ENCODE results near the gene HECTD4. TPM values are rescaled to one million over a fixed set of nuclear protein-coding genes. Genes with fewer than 3 reads are reported as not detected.

The HECTD4 gene
- total RNA-seq, 1 experiment from 2014 or later = 54.5 TPM

- H3K9me3 ChIP-seq = no peaks in the 10 kb centered on the region
- no peak overlapping the region for H3K4me3 ChIP-seq (ENCODE audit: low read depth, low read length)
- no peak for DNase-seq
- H3K9me3 Mint-ChIP-seq (ENCODE audit: unreplicated experiment) = no peaks in the 10 kb centered on the region
- H3K36me3 ChIP-seq (ENCODE audit: control insufficient read depth, insufficient read depth, low read length) = no peaks in the 10 kb centered on the region; the same call in 1 of the 2 replicates
- no peaks in the 10 kb centered on the region for H3K27me3 Mint-ChIP-seq (ENCODE audit: insufficient read depth, unreplicated experiment)
- no peaks in the 10 kb centered on the region for H3K4me1 Mint-ChIP-seq (ENCODE audit: low read depth, unreplicated experiment)
- H3K4me1 ChIP-seq = no peaks in the 10 kb centered on the region
- no TSS peak for BruUV-seq (replicated peaks)
- H3K27me3 ChIP-seq (replicated peaks; ENCODE audit: control insufficient read depth, insufficient read depth, low read length) = no peaks in the 10 kb centered on the region
- intact Hi-C loops (cut with micrococcal nuclease; ENCODE audit: unreplicated experiment) = loop anchor here (10.0 kb wide), 1 partner anchor 85 kb away; the partner anchor contains the start of gene HECTD4
- H3K36me3 Mint-ChIP-seq (ENCODE audit: insufficient read depth, unreplicated experiment) = peaks cover 18% of the 10 kb centered on the region
- no peak overlapping the region for H3K27ac Mint-ChIP-seq (ENCODE audit: unreplicated experiment)
- no peak overlapping the region for H3K4me3 Mint-ChIP-seq (ENCODE audit: unreplicated experiment)
- ChIA-PET CTCF (no interaction called here), POLR2A (no interaction called here)
- no peak for TF ChIP-seq CTCF (IDR thresholded peaks at IDR 0.05; ENCODE audit: insufficient read depth in 1 of 2, low read depth in 1 of 2, low read length in 1 of 2, severe bottlenecking in 1 of 2, unreplicated experiment in 1 of 2)
Observed at GRCh38 chr12:112299704-112300103, 82.5 kb downstream of the HECTD4 start.

- Mint-ChIP-seq H3K4me1 (ENCODE audit: low read depth, unreplicated experiment) (no peaks in the 10 kb centered on the region), H3K36me3 (ENCODE audit: insufficient read depth, unreplicated experiment) (peaks cover 7% of the 10 kb centered on the region), H3K27me3 (ENCODE audit: insufficient read depth, unreplicated experiment) (no peaks in the 10 kb centered on the region), H3K4me3 (ENCODE audit: unreplicated experiment) (no peak overlapping the region), H3K9me3 (ENCODE audit: unreplicated experiment) (no peaks in the 10 kb centered on the region), H3K27ac (ENCODE audit: unreplicated experiment) (no peak overlapping the region)
- Histone ChIP-seq H3K9me3 (no peaks in the 10 kb centered on the region), H3K27me3 (replicated peaks; ENCODE audit: control insufficient read depth, insufficient read depth, low read length) (no peaks in the 10 kb centered on the region), H3K4me3 (ENCODE audit: low read depth, low read length) (no peak overlapping the region), H3K4me1 (no peaks in the 10 kb centered on the region), H3K36me3 (ENCODE audit: control insufficient read depth, insufficient read depth, low read length) (no peaks in the 10 kb centered on the region; the same call in 1 of the 2 replicates)
- DNase-seq = no peak
- intact Hi-C loops (cut with micrococcal nuclease; ENCODE audit: unreplicated experiment) = loop anchor here (10.0 kb wide), 1 partner anchor 88 kb away; the partner anchor contains the start of gene HECTD4
- ChIA-PET CTCF (no interaction called here), POLR2A (no interaction called here)
- BruUV-seq (replicated peaks) = no TSS peak
- TF ChIP-seq CTCF (IDR thresholded peaks at IDR 0.05; ENCODE audit: insufficient read depth in 1 of 2, low read depth in 1 of 2, low read length in 1 of 2, severe bottlenecking in 1 of 2, unreplicated experiment in 1 of 2) = no peak
Observed at GRCh38 chr12:112297188-112297587, 85.0 kb downstream of the HECTD4 start.

- intact Hi-C loops (cut with micrococcal nuclease; ENCODE audit: unreplicated experiment) = loop anchor here (10.0 kb wide), 1 partner anchor 89 kb away; the partner anchor contains the start of gene HECTD4
- no peak overlapping the region for H3K27ac Mint-ChIP-seq (ENCODE audit: unreplicated experiment)
Observed at GRCh38 chr12:112296183-112296582, 86.0 kb downstream of the HECTD4 start.

More at GRCh38 chr12:112296183-112296582, 86.0 kb downstream of the HECTD4 start:
- 0 out of 2 replicates have a peak, but pooled peaks cover under 1% of the 10 kb centered on the region for H3K9me3 ChIP-seq
- H3K4me3 ChIP-seq (ENCODE audit: low read depth, low read length) = no peak overlapping the region
- no peaks in the 10 kb centered on the region for H3K9me3 Mint-ChIP-seq (ENCODE audit: unreplicated experiment)
- H3K4me1 Mint-ChIP-seq (ENCODE audit: low read depth, unreplicated experiment) = no peaks in the 10 kb centered on the region
- H3K36me3 Mint-ChIP-seq (ENCODE audit: insufficient read depth, unreplicated experiment) = peaks cover 7% of the 10 kb centered on the region
- no TSS peak for BruUV-seq (replicated peaks)
- no peaks in the 10 kb centered on the region for H3K27me3 ChIP-seq (replicated peaks; ENCODE audit: control insufficient read depth, insufficient read depth, low read length)
- ChIA-PET POLR2A (no interaction called here), CTCF (no interaction called here)
- no peaks in the 10 kb centered on the region for H3K4me1 ChIP-seq
- H3K4me3 Mint-ChIP-seq (ENCODE audit: unreplicated experiment) = no peak overlapping the region
- no peaks in the 10 kb centered on the region for H3K27me3 Mint-ChIP-seq (ENCODE audit: insufficient read depth, unreplicated experiment)
- no peak for DNase-seq
- no peak for TF ChIP-seq CTCF (IDR thresholded peaks at IDR 0.05; ENCODE audit: insufficient read depth in 1 of 2, low read depth in 1 of 2, low read length in 1 of 2, severe bottlenecking in 1 of 2, unreplicated experiment in 1 of 2)
- H3K36me3 ChIP-seq (ENCODE audit: control insufficient read depth, insufficient read depth, low read length) = no peaks in the 10 kb centered on the region; the same call in 1 of the 2 replicates

All from Caco-2 (cell line).